Stimulated activated CD8-positive, alpha-beta memory T cell treated with anti-CD3 and anti-CD28 coated beads, Interleukin-7, amount 100 ng/mL, for 48 hours (primary cell): ENCODE results near the gene HOXA10.

Source experiments
- DNase-seq, 2 donors: peaks; one replicate each; pipeline ENCODE4 v3.0.0-alpha.2; 2020; ENCODE audit warnings: low read depth in 1 of 2; ENCODE audit errors: extremely low read depth in 1 of 2

HOXA10 gene

DNA sequence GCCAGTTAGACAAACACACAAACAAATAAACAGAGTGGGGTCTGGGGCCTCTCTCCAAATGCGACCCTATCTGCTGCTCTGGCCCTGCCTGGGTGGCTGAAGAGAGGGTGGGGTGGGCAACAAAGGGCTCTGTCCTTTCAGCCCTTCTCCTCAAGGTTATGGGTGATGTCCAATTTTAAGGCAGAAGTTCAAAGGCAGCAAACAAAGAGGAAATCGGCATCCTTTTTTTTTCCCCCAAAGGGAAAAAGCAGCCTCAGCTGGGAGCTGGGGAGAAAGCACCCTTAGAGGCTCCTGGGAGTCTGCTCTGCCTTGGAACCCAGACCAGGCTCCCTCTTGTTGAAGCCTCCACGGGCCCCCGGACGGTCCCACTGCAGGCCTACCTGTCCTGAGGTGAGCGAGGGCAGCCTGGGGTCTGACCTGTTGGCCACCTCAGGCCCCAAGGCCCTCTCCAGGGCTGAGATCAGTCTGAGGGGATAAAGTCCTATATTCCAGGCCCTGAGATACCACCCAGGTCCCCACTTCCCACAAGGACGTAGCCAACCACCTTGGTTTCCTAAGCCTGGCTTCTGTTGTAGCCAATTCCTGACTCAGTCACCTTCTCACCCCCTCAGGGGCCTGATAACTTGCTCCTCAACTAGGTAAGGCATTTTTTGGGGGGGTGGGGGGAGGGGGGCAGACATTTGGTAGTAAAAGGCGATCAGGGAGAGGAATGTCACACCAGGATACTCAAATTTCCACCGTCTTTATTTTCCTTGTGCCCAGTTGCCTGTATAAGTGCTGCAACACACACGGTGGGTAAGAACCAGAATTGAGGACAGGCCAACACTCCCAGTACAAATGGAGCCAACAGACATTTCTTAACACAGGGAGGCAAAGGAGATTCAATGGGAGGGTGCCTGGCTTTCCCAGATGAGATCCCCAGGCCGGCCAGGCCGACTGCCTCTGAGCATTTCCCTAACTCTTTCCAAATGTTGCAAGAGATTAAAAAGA is 6.6 kb upstream of the HOXA10 start:
- no peak for DNase-seq

GRCh38 chr7:27179503-27180430 is 5.6 kb upstream of the HOXA10 start:
- DNase-seq, result no peak

GRCh38 chr7:27179030-27179429 is 4.9 kb upstream of the HOXA10 start:
- no peak for DNase-seq

GRCh38 chr7:27178366-27178765 is 4.2 kb upstream of the HOXA10 start:
- DNase-seq, result no peak

GRCh38 chr7:27177795-27178320 is 3.7 kb upstream of the HOXA10 start:
- no peak for DNase-seq

DNA sequence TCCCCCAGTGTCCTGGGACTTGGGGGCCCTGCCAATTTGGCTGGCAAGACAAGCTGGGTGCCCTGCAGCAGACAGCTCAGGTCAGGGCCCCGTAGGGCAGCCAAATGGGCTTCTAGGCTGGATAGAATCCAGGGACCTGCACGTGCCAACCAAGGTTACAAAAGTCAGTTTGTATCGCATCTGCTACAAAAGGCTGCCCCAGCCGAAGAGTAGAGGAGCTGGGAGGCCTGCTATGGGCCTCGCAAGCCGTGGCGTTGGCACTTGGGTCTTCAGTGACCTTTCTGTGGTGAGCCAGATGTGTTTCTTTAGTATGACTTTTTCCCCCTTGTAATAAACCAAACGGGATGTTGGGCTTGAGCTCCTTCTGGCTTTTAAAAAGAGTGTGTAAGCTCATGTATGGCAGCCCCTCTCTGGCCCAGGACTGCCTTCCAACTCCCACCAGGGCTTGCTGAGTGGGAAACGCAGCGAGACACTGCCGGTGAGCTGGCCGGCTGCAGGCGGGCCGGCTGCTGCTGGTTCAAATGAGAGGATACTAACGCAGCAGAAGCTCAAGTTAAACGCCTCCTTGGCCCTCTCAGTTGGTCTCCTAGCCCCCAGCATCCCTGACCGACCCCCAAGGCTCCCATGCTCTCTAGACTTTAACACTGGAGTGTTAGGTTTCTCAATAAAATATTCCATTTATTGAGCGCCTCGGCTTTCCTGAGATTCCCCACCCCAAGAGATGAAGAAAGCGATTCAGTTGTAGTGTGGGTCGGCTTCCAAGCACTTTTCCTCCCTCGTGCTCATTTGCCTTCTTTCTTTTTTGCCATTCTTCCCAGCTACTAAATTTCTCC is 3.1 kb upstream of the HOXA10 start:
- no peak for DNase-seq

- no peak for DNase-seq
These were observed 2.4 kb upstream of the HOXA10 start for GRCh38 chr7:27176524-27176845.

DNA sequence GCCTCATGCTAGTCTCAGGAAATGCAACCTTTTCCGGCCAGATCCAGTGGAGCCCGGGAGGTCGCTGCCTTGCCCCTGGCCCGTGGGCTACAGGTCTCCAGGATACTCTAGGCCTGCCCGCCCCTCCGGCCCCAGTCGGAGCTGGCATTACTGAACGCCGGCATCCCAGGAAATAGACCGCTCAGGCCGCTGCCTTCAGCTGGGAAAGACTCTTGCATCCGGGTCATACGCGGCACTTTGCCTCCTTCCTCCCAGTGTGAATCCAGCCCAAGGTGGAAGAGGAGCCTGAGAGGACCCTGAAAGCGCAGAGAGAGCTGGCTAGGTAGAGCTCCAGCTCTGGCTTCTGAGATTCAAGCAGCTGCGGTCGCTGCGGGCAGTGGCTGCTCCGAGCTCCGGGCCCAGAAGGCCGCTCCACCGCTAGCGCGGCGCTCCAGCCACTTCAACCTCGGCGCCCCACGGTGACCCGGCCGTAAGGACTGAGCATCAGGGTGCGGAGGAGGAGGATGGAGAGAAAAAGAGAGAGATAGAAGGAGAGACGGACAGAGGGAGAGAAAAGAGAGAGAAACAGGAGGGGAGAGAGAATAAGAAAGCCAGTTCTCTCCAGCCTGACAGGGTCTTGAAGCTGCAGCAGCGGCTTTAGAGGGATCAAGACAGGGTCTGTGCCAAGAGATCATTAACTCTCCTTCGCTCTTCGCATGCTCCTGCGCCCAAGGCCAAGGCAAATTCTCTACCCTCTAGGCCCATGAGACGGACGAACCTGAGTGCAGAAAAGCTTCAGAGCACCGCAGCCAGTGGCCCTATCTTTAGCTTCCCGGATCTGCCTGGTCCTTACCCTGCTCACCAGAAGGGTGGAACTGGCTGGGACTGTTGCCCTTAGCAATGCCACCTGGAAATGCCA is 1.8 kb upstream of the HOXA10 start:
- DNase-seq, result no peak

DNA sequence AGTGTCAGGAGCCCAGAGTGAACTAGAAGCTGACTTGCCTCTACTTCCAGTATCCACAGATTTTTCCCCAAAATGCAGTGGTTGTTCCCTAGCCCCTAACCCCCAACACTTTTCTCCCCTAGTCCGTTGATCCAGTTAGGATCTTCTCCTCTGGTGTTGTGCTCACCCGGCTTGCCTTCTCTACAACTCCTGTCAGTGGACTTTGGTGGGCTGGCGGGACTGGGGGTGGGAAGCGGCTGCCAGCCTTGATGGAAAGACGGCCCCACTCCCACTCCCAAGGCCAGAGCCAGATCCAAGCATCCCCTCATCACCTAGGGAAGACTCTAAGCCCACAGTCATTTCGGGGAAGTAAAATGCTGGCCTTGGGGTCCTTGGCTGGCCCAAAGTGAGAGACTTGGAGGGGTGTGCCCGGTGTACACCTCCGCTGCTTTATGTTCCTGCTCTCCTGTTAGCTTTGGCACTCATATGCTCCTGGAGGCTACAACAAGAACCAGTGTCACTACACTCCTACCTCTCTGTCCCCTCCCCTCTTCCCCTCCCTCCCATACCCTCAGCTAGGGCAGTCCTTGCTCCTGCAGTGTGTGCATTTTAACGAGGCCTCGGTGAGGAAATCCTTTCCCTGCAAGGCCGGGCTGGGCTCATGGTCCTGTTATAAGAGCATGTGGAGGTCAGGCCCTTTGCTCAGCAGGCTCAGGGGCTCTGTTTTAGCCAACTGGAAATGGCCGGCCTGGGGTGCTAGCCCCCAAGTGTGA is 930 bp upstream of the HOXA10 start:
- DNase-seq, result no peak

GRCh38 chr7:27173511-27173955 is 587 bp downstream of the HOXA10 start:
- no peak for DNase-seq

GRCh38 chr7:27172823-27173510 is 1.2 kb downstream of the HOXA10 start:
- DNase-seq, result no peak

GRCh38 chr7:27172315-27172774 is 1.8 kb downstream of the HOXA10 start:
- DNase-seq, result no peak

- no peak for DNase-seq
These were observed 2.3 kb downstream of the HOXA10 start for GRCh38 chr7:27171637-27172314.

DNA sequence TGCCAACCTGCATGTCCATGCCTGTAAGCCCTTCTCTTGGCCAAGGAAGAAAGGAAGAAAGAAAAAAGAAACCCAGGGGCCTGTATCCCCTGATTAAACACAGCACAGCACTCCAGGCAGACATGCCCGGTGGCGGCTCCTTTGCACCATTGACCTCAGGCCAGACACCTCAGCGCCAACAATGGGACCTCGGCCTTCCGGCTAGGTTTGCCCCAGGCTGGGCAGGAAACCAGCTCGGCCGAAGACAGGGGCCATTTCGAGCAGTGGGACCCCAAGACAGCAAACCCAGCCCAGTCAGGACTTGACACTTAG is 2.8 kb downstream of the HOXA10 start:
- no peak for DNase-seq

- DNase-seq, result no peak
These were observed 3.4 kb downstream of the HOXA10 start for GRCh38 chr7:27170426-27171324.

DNA sequence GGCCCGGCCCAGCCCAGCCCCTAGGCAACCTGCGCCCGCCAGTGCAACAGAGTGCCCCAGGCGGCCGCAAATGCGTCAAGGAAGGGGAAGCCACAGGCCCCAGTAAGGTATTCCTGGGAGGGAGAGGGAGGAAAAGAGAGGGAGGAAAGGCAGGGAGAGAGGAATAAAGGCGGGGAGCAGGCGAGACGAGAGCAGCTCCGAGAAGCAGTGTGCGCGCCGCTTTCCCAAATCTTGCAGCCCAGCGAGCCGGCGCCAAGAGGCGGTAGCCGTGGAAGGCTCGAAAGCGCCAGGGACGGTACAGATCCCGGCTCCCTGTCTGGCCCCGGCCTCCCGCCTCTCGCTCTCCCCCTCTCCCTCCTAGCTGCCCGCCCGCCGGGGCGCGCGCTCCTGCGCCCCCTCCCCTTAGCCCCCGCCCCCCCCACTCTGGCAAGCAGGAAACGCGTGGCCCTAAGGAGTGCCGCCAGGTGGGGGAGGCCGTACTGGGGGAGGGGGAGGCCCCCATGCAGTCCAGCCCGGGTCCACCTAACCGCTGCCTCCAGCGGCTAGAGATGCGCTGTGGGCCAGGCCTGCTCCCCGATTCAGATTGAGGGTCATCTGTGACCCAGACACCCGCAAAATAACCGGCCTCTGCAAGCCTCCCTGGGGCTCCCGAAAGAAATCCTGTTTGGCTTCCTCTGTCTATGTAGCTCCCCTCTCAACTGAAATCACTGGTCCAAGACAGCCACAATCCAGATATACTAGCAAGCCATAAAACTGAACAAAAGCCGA is 4.3 kb downstream of the HOXA10 start:
- no peak for DNase-seq
